HCT116 (cell line): Measurements from ENCODE around the gene CACNB2. TPM values are rescaled to one million over a fixed set of nuclear protein-coding genes. Genes with fewer than 3 reads are reported as not detected.

Source experiments
- ATAC-seq: fragments of 200-7000 bp; cut with Tn5 transposase; 2 replicates; pipeline ENCODE4 v1.9.1; 2020; ENCODE audit warnings: mild to moderate bottlenecking, moderate library complexity
- BruUV-seq: library from RNA; stranded (reverse); fragments of 400-500 nt; replicated peaks from 2 replicates; lab custom pipeline; 2021; lab: Mats Ljungman, UMichigan
- CTCF ChIA-PET: fragments of 300-600 bp; sonication (Branson Sonifier 250); formaldehyde crosslinking; loops from one replicate; lab custom pipeline; 2021; ENCODE audit warnings: antibody characterized with exemption; lab: Charles Lee
- POLR2A ChIA-PET: fragments of 300-600, 350-600 bp; sonication (Branson Sonifier 250); formaldehyde crosslinking; loops from one replicate; lab custom pipeline; 2021; ENCODE audit warnings: antibody characterized with exemption; lab: Charles Lee
- RAD21 ChIA-PET, 2 experiments: fragments of 300-600 bp; sonication (Branson Sonifier 250); formaldehyde crosslinking; loops; one replicate each; lab custom pipeline; 2023; ENCODE audit warnings: low total read pairs in 2 of 2; ENCODE audit not compliant: uncharacterized antibody in 2 of 2, unreplicated experiment in 2 of 2, low non-redundant PET in 1 of 2; lab: Charles Lee
- DNase-seq: peaks from one replicate; pipeline ENCODE4 v3.0.0-alpha.2; 2010; ENCODE audit warnings: low read depth, low spot score
- H2AFZ ChIP-seq: fragments of 200-600 bp; shearing (Covaris generic), sonication (generic); 2 replicates; pipeline ENCODE4 v1.6.1; 2017; ENCODE audit warnings: low read depth, mixed run types, mixed read lengths, antibody characterized with exemption, low read length; ENCODE audit not compliant: poor library complexity, severe bottlenecking
- H3K27ac ChIP-seq: 2 replicates; pipeline ENCODE4 v1.5.1; 2012; ENCODE audit warnings: low read depth, low read length
- H3K27me3 ChIP-seq: fragments of 200-600 bp; sonication (generic); 2 replicates; pipeline ENCODE4 v1.6.1; 2016; ENCODE audit warnings: mixed run types, low read length, mixed read lengths; ENCODE audit not compliant: insufficient read depth
- H3K36me3 ChIP-seq, 2 experiments: fragments of 200-500 bp in 1 of 2; fragments of 200-600 bp in 1 of 2; sonication (Bioruptor generic) in 1 of 2; sonication (generic) in 1 of 2; 2 replicates each; pipeline versions ENCODE4 v1.5.1 to v1.6.1; 2014 to 2016; ENCODE audit warnings: low read length in 2 of 2, inconsistent platforms in 1 of 2, mixed read lengths in 1 of 2, mixed run types in 1 of 2; ENCODE audit not compliant: insufficient read depth in 2 of 2, control insufficient read depth in 1 of 2
- H3K4me1 ChIP-seq, 2 experiments: fragments of 200-600 bp in 1 of 2; sonication (generic) in 1 of 2; 2 replicates each; pipeline versions ENCODE4 v1.5.1 to v1.6.1; 2012 to 2017; ENCODE audit warnings: low read length in 2 of 2, inconsistent platforms in 1 of 2, mild to moderate bottlenecking in 1 of 2, mixed read lengths in 1 of 2, mixed run types in 1 of 2, moderate library complexity in 1 of 2; ENCODE audit not compliant: insufficient read depth in 2 of 2, control insufficient read depth in 1 of 2
- H3K4me2 ChIP-seq: fragments of 200-600 bp; sonication (generic); 2 replicates; pipeline ENCODE4 v1.6.1; 2017; ENCODE audit warnings: mixed run types, low read length, mixed read lengths
- H3K4me3 ChIP-seq, 2 experiments: fragments of 200-600 bp in 1 of 2; sonication (generic) in 1 of 2; replicated peaks in 1 of 2; 2 replicates each; pipeline ENCODE4 v1.5.1; 2011 to 2016; ENCODE audit warnings: low read length in 2 of 2, control low read depth in 1 of 2, low read depth in 1 of 2, mild to moderate bottlenecking in 1 of 2, mixed read lengths in 1 of 2, mixed run types in 1 of 2
- H3K79me2 ChIP-seq: fragments of 200-600 bp; sonication (generic); 2 replicates; pipeline ENCODE4 v1.6.1; 2017; ENCODE audit warnings: mild to moderate bottlenecking, mixed run types, low read length, moderate library complexity, mixed read lengths; ENCODE audit not compliant: insufficient read depth
- H3K9ac ChIP-seq: fragments of 200-600 bp; sonication (generic); 2 replicates; pipeline ENCODE4 v1.6.1; 2016; ENCODE audit warnings: low read length, mixed read lengths
- H3K9me2 ChIP-seq: fragments of 200-600 bp; sonication (generic), shearing (Covaris generic); 2 replicates; pipeline ENCODE4 v1.6.1; 2017; ENCODE audit warnings: mixed run types, mild to moderate bottlenecking, moderate library complexity; ENCODE audit not compliant: insufficient read depth
- H3K9me3 ChIP-seq, 2 experiments: fragments of 200-500 bp in 1 of 2; fragments of 200-600 bp in 1 of 2; sonication (Bioruptor generic) in 1 of 2; sonication (generic) in 1 of 2; 2 replicates each; pipeline ENCODE4 v1.6.1; 2014 to 2017; ENCODE audit warnings: low read length in 2 of 2, mixed read lengths in 2 of 2, inconsistent platforms in 1 of 2, low read depth in 1 of 2, mild to moderate bottlenecking in 1 of 2, mixed run types in 1 of 2, moderate library complexity in 1 of 2; ENCODE audit not compliant: control insufficient read depth in 1 of 2, insufficient read depth in 1 of 2
- H4K20me1 ChIP-seq: fragments of 200-600 bp; sonication (generic), shearing (Covaris generic); 2 replicates; pipeline ENCODE4 v1.6.1; 2017; ENCODE audit warnings: mixed run types, mild to moderate bottlenecking, moderate library complexity; ENCODE audit not compliant: insufficient read depth
- ATF3 ChIP-seq: IDR thresholded peaks from 2 replicates; pipeline ENCODE4 v1.6.1; 2012
- CBX3 ChIP-seq: IDR thresholded peaks from 2 replicates; pipeline ENCODE4 v1.6.1; 2012; ENCODE audit warnings: low read depth
- CEBPB ChIP-seq: IDR thresholded peaks from 2 replicates; pipeline ENCODE4 v1.6.1; 2012; ENCODE audit warnings: low read depth
- CTCF ChIP-seq, 3 experiments: fragments of 200-600 bp in 1 of 3; sonication (generic) in 1 of 3; IDR thresholded peaks in 2 of 3; conservative IDR thresholded peaks in 1 of 3; 2 replicates each; pipeline ENCODE4 v1.5.1; 2012 to 2017; ENCODE audit warnings: low read depth in 2 of 3, low read length in 2 of 3, antibody characterized with exemption in 1 of 3, borderline replicate concordance in 1 of 3, control low read depth in 1 of 3, mild to moderate bottlenecking in 1 of 3, mixed read lengths in 1 of 3, mixed run types in 1 of 3, moderate library complexity in 1 of 3; ENCODE audit not compliant: insufficient read depth in 1 of 3
- ELF1 ChIP-seq: IDR thresholded peaks from 2 replicates; pipeline ENCODE4 v1.6.1; 2012; ENCODE audit warnings: low read depth, borderline replicate concordance
- EZH2phosphoT487 ChIP-seq: fragments of 200-600 bp; IDR thresholded peaks from 2 replicates; pipeline ENCODE4 v1.6.1; 2018; ENCODE audit warnings: antibody characterized with exemption, borderline replicate concordance
- FOSL1 ChIP-seq: IDR thresholded peaks from 2 replicates; pipeline ENCODE4 v1.6.1; 2012; ENCODE audit warnings: low read depth
- MAX ChIP-seq: IDR thresholded peaks from 2 replicates; pipeline ENCODE4 v1.6.1; 2012
- POLR2AphosphoS5 ChIP-seq: IDR thresholded peaks from 2 replicates; pipeline ENCODE4 v1.6.1; 2011; ENCODE audit warnings: mild to moderate bottlenecking, low read depth, low read length, moderate library complexity
- SIN3A ChIP-seq: IDR thresholded peaks from 2 replicates; pipeline ENCODE4 v1.6.1; 2012; ENCODE audit warnings: low read depth
- SRF ChIP-seq: IDR thresholded peaks from 2 replicates; pipeline ENCODE4 v1.6.1; 2012; ENCODE audit warnings: low read depth
- TCF7L2 ChIP-seq: IDR thresholded peaks from 2 replicates; pipeline ENCODE4 v1.7.0; 2011; ENCODE audit warnings: borderline replicate concordance, inconsistent platforms; ENCODE audit not compliant: insufficient read depth, insufficient read length; ENCODE audit errors: extremely low read depth
- YY1 ChIP-seq: IDR thresholded peaks from 2 replicates; pipeline ENCODE4 v1.6.1; 2011; ENCODE audit warnings: low read length, low read depth, moderate library complexity, mild to moderate bottlenecking; ENCODE audit not compliant: insufficient replicate concordance; ENCODE audit errors: extremely low read depth
- ZFX ChIP-seq: fragments of 450-650 bp; IDR thresholded peaks from 2 replicates; pipeline ENCODE4 v1.6.1; 2017
- intact Hi-C: fragments of 100-400 bp; cut with micrococcal nuclease; formaldehyde crosslinking; loops from 2 replicates; pipeline ENCODE4 v1.10.0; 2022
- total RNA-seq: library from RNA; stranded (reverse); gene quantifications from one replicate; pipeline ENCODE4 v1.2.1, GENCODE V29; 2021; ENCODE audit not compliant: unreplicated experiment

CACNB2 gene
- total RNA-seq, 1 experiment from 2014 or later, result 0.71 TPM

GRCh38 chr10:18136073-18136791, 4.0 kb upstream of the CACNB2 start:
- TF ChIP-seq YY1 (no peak), CTCF (IDR thresholded peaks at IDR 0.05 in 2 of 3, conservative IDR thresholded peaks at IDR 0.05 in 1 of 3; ENCODE audit: borderline replicate concordance in 1 of 3, insufficient read depth in 1 of 3, low read depth in 2 of 3, low read length in 2 of 3) (no peak), MAX (no peak), CBX3 (no peak), POLR2AphosphoS5 (no peak), SIN3A (no peak), CEBPB (no peak), FOSL1 (no peak), ZFX (no peak), EZH2phosphoT487 (no peak), ELF1 (no peak), ATF3 (no peak), TCF7L2 (no peak), SRF (no peak)
- ChIA-PET RAD21 (no interaction called here), POLR2A (no interaction called here), CTCF (no interaction called here)
- H2AFZ ChIP-seq, result no peak overlapping the region
- H3K4me1 ChIP-seq, result peaks cover 0 to 3% of the 10 kb centered on the region in 2 experiments; a peak in 1 of 4 replicates
- H3K9ac ChIP-seq, result no peak overlapping the region
- no peak for DNase-seq
- intact Hi-C loops, result no loop called here
- H3K9me2 ChIP-seq, result no peaks in the 10 kb centered on the region
- no TSS peak for BruUV-seq
- no peak overlapping the region for H3K4me3 ChIP-seq
- no peaks in the 10 kb centered on the region; the same call in 1 of the 2 replicates for H4K20me1 ChIP-seq
- no peaks in the 10 kb centered on the region for H3K79me2 ChIP-seq
- H3K27ac ChIP-seq, result no peak overlapping the region
- no peaks in the 10 kb centered on the region for H3K9me3 ChIP-seq
- ATAC-seq, result no peak
- no peak overlapping the region for H3K4me2 ChIP-seq
- H3K27me3 ChIP-seq, result no peaks in the 10 kb centered on the region
- no peaks in the 10 kb centered on the region for H3K36me3 ChIP-seq
